H1 (cell line): ENCODE data around the gene HJURP. TPM values are rescaled to one million over a fixed set of nuclear protein-coding genes. Genes with fewer than 3 reads are reported as not detected.

Source experiments
- ATF2 ChIP-seq: IDR thresholded peaks from 2 replicates; pipeline ENCODE4 v1.6.1; 2012; ENCODE audit warnings: low read length, inconsistent platforms
- BACH1 ChIP-seq: IDR thresholded peaks from 2 replicates; pipeline ENCODE4 v1.6.1; 2012; ENCODE audit warnings: low read length, improper control_type of control experiment
- BRCA1 ChIP-seq: IDR thresholded peaks from 2 replicates; pipeline ENCODE4 v1.6.1; 2012; ENCODE audit warnings: low read depth, low read length, improper control_type of control experiment
- CBX5 ChIP-seq: fragments of 300-800, 300-1000 bp; sonication (generic); IDR thresholded peaks from 2 replicates; pipeline ENCODE4 v1.7.1; 2016; ENCODE audit warnings: antibody characterized with exemption, low read length, low read depth
- EZH2 ChIP-seq: fragments of 200-600 bp; sonication (generic); IDR thresholded peaks from 2 replicates; pipeline ENCODE4 v1.7.1; 2012; ENCODE audit warnings: low read depth, mild to moderate bottlenecking, moderate library complexity, low read length, inconsistent platforms; ENCODE audit not compliant: severe bottlenecking
- GTF2F1 ChIP-seq: IDR thresholded peaks from 2 replicates; pipeline ENCODE4 v1.6.1; 2012; ENCODE audit warnings: low read depth, low read length, improper control_type of control experiment, borderline replicate concordance
- POU5F1 ChIP-seq: IDR thresholded peaks from 2 replicates; pipeline ENCODE4 v1.6.1; 2011; ENCODE audit warnings: low read depth, mild to moderate bottlenecking, low read length, moderate library complexity
- SP2 ChIP-seq: IDR thresholded peaks from 2 replicates; pipeline ENCODE4 v1.6.1; 2012; ENCODE audit warnings: mild to moderate bottlenecking, low read length, inconsistent platforms
- TCF12 ChIP-seq: IDR thresholded peaks from 2 replicates; pipeline ENCODE4 v1.6.1; 2011; ENCODE audit warnings: low read depth, mild to moderate bottlenecking, low read length
- USF2 ChIP-seq: IDR thresholded peaks from 2 replicates; pipeline ENCODE4 v1.6.1; 2011; ENCODE audit warnings: low read length, improper control_type of control experiment
- polyA plus RNA-seq, 7 experiments: library from polyadenylated mRNA; depleted of rRNA in 3 of 7; stranded (reverse) in 5 of 7; unstranded in 2 of 7; fragments of >200 nt in 5 of 7; fragments of 200-250 nt in 2 of 7; gene quantifications; 1 replicate in 5 of 7; 2 replicates in 1 of 7; 4 replicates in 1 of 7; pipeline versions ENCODE4 v1.2.1 to v1.2.3, GENCODE V29; 2011 to 2013; ENCODE audit warnings: missing spikeins in 2 of 7, mixed read lengths in 2 of 7
- total RNA-seq: library from RNA; stranded (reverse); fragmentation: NEBNext Ultra II Directional; extraction: Animal tissue kit (Norgen Biotek cat#: 25700); gene quantifications from 2 replicates; pipeline ENCODE4 v1.2.1, GENCODE V29; 2021

HJURP gene
- total and polyA plus RNA-seq, 2 of the 8 experiments (the other 6 are each of a cell fraction or from before 2014, with no cell fraction given): 49.3 to 60.5 TPM

GRCh38 chr2:233855345-233855744 is 1.0 kb upstream of the HJURP start (continued):
- TF ChIP-seq TCF12 (no peak), SP2 (no peak), POU5F1 (no peak), EZH2 (no peak), CBX5 (no peak), ATF2 (no peak), BRCA1 (no peak), USF2 (no peak), BACH1 (no peak), GTF2F1 (no peak)
